ENCODE data around the gene DCAF4L1.

Gene DCAF4L1

GRCh38 chr4:41963105-41963504, 18.5 kb upstream of the DCAF4L1 start:
- Histone ChIP-seq H3K27ac (no peak overlapping the region), H3K4me1 (ENCODE audit: low read depth, poor library complexity, severe bottlenecking) (no peaks in the 10 kb centered on the region), H3K9ac (no peak overlapping the region), H3K27me3 (ENCODE audit: insufficient read depth, low read depth) (no peaks in the 10 kb centered on the region), H3K4me2 (no peak overlapping the region), H3K79me2 (ENCODE audit: insufficient read depth, low read depth) (no peaks in the 10 kb centered on the region), H3K36me3 (ENCODE audit: insufficient read depth) (no peaks in the 10 kb centered on the region), H2AFZ (ENCODE audit: low read depth) (no peak overlapping the region), H3K4me3 (IDR thresholded peaks at IDR 0.05; ENCODE audit: insufficient read depth, low read depth, low read length) (no peak overlapping the region), H4K20me1 (ENCODE audit: insufficient read depth) (no peaks in the 10 kb centered on the region)
- peak; percentile 53 for TF ChIP-seq CTCF (conservative IDR thresholded peaks at IDR 0.05; ENCODE audit: low read depth, low read length)

GRCh38 chr4:41964401-41964800, 17.2 kb upstream of the DCAF4L1 start:
- no peaks in the 10 kb centered on the region for H3K27me3 ChIP-seq (ENCODE audit: insufficient read depth, low read depth)
- H3K79me2 ChIP-seq (ENCODE audit: insufficient read depth, low read depth) = no peaks in the 10 kb centered on the region
- H3K27ac ChIP-seq = no peak overlapping the region
- no peak overlapping the region for H3K4me2 ChIP-seq
- no peak for TF ChIP-seq CTCF (conservative IDR thresholded peaks at IDR 0.05; ENCODE audit: low read depth, low read length)
- H3K9ac ChIP-seq = no peak overlapping the region
- no peaks in the 10 kb centered on the region for H3K36me3 ChIP-seq (ENCODE audit: insufficient read depth)
- no peaks in the 10 kb centered on the region for H4K20me1 ChIP-seq (ENCODE audit: insufficient read depth)
- no peaks in the 10 kb centered on the region for H3K4me1 ChIP-seq (ENCODE audit: low read depth, poor library complexity, severe bottlenecking)
- H3K4me3 ChIP-seq (IDR thresholded peaks at IDR 0.05; ENCODE audit: insufficient read depth, low read depth, low read length) = no peak overlapping the region
- no peak overlapping the region for H2AFZ ChIP-seq (ENCODE audit: low read depth)

GRCh38 chr4:41967392-41967791, 14.2 kb upstream of the DCAF4L1 start:
- H3K4me3 ChIP-seq (IDR thresholded peaks at IDR 0.05; ENCODE audit: insufficient read depth, low read depth, low read length) = no peak overlapping the region
- TF ChIP-seq CTCF (conservative IDR thresholded peaks at IDR 0.05; ENCODE audit: low read depth, low read length) = no peak
- no peak overlapping the region for H3K27ac ChIP-seq
- H2AFZ ChIP-seq (ENCODE audit: low read depth) = no peak overlapping the region
- H3K36me3 ChIP-seq (ENCODE audit: insufficient read depth) = no peaks in the 10 kb centered on the region
- H3K79me2 ChIP-seq (ENCODE audit: insufficient read depth, low read depth) = no peaks in the 10 kb centered on the region
- H4K20me1 ChIP-seq (ENCODE audit: insufficient read depth) = no peaks in the 10 kb centered on the region
- H3K9ac ChIP-seq = no peak overlapping the region
- no peaks in the 10 kb centered on the region for H3K27me3 ChIP-seq (ENCODE audit: insufficient read depth, low read depth)
- H3K4me2 ChIP-seq = no peak overlapping the region
- no peaks in the 10 kb centered on the region for H3K4me1 ChIP-seq (ENCODE audit: low read depth, poor library complexity, severe bottlenecking)

- Histone ChIP-seq H3K27me3 (ENCODE audit: insufficient read depth, low read depth) (no peaks in the 10 kb centered on the region), H3K36me3 (ENCODE audit: insufficient read depth) (no peaks in the 10 kb centered on the region), H3K79me2 (ENCODE audit: insufficient read depth, low read depth) (no peaks in the 10 kb centered on the region), H3K9ac (no peak overlapping the region), H3K27ac (no peak overlapping the region), H3K4me1 (ENCODE audit: low read depth, poor library complexity, severe bottlenecking) (no peaks in the 10 kb centered on the region), H4K20me1 (ENCODE audit: insufficient read depth) (no peaks in the 10 kb centered on the region), H3K4me3 (IDR thresholded peaks at IDR 0.05; ENCODE audit: insufficient read depth, low read depth, low read length) (no peak overlapping the region), H2AFZ (ENCODE audit: low read depth) (no peak overlapping the region), H3K4me2 (no peak overlapping the region)
- TF ChIP-seq CTCF (conservative IDR thresholded peaks at IDR 0.05; ENCODE audit: low read depth, low read length) = no peak
Measured at GRCh38 chr4:41969671-41970070, 11.9 kb upstream of the DCAF4L1 start.

- no peaks in the 10 kb centered on the region for H3K27me3 ChIP-seq (ENCODE audit: insufficient read depth, low read depth)
Measured at GRCh38 chr4:41975341-41975740, 6.2 kb upstream of the DCAF4L1 start.

More at GRCh38 chr4:41975341-41975740, 6.2 kb upstream of the DCAF4L1 start:
- Histone ChIP-seq H3K9ac (no peak overlapping the region), H3K79me2 (ENCODE audit: insufficient read depth, low read depth) (no peaks in the 10 kb centered on the region), H3K4me2 (no peak overlapping the region), H3K27ac (no peak overlapping the region), H2AFZ (ENCODE audit: low read depth) (no peak overlapping the region), H3K4me1 (ENCODE audit: low read depth, poor library complexity, severe bottlenecking) (no peaks in the 10 kb centered on the region), H4K20me1 (ENCODE audit: insufficient read depth) (no peaks in the 10 kb centered on the region), H3K36me3 (ENCODE audit: insufficient read depth) (no peaks in the 10 kb centered on the region), H3K4me3 (IDR thresholded peaks at IDR 0.05; ENCODE audit: insufficient read depth, low read depth, low read length) (no peak overlapping the region)
- TF ChIP-seq CTCF (conservative IDR thresholded peaks at IDR 0.05; ENCODE audit: low read depth, low read length) = no peak

Data from KMS-11 (cell line).